Fibroblast of the aortic adventitia (primary cell): ENCODE measurements around the gene SRD5A3. TPM values are rescaled to one million over a fixed set of nuclear protein-coding genes. Genes with fewer than 3 reads are reported as not detected.
"Not testable (repeated sequence)": the region's sequence is repeated elsewhere in the genome, so short reads cannot be mapped to it uniquely, and the experiment has no call there.

Experiments
- DNase-seq: peaks from one replicate; pipeline ENCODE4 v3.0.0-alpha.2; 2010; ENCODE audit warnings: low read depth
- H3K4me3 ChIP-seq: 2 replicates; pipeline ENCODE4 v1.5.1; 2011; ENCODE audit warnings: low read depth, mild to moderate bottlenecking, control low read depth, low read length, moderate library complexity
- CTCF ChIP-seq: IDR thresholded peaks from 2 replicates; pipeline ENCODE4 v1.5.1; 2011; ENCODE audit warnings: mild to moderate bottlenecking, low read length, control low read depth, inconsistent platforms; ENCODE audit not compliant: insufficient read depth
- total RNA-seq: library from RNA; depleted of rRNA; stranded (reverse); fragments of >200 nt; gene quantifications from 2 replicates; pipeline ENCODE4 v1.2.3, GENCODE V29; 2012; ENCODE audit warnings: low replicate concordance

Gene SRD5A3
- total RNA-seq, 1 donor: 22.2 TPM

- no peak overlapping the region for H3K4me3 ChIP-seq
- TF ChIP-seq CTCF: no peak
- DNase-seq: no peak
Observed at GRCh38 chr4:55343887-55344286, 2.2 kb upstream of the SRD5A3 start.

DNA sequence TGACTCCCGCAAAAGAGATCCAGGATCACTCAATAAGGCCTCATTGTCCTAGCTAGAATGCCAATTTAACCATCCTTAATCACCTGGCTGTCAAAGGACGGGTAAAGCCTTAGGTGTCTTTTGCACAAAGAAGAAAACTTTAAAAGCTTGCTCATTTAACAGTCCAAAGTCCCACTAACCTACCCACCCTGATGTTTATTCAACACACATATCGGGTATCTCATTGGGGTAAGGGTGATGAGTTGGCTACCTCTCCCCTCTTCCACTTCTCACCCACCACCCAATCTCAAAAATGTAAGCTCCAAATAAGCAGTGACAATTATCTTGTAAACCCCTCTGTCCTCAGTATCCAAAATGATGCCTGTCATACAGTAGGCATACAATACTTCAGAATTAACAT lies 988 bp upstream of the SRD5A3 start:
- no peak for DNase-seq
- TF ChIP-seq CTCF: no peak

DNA sequence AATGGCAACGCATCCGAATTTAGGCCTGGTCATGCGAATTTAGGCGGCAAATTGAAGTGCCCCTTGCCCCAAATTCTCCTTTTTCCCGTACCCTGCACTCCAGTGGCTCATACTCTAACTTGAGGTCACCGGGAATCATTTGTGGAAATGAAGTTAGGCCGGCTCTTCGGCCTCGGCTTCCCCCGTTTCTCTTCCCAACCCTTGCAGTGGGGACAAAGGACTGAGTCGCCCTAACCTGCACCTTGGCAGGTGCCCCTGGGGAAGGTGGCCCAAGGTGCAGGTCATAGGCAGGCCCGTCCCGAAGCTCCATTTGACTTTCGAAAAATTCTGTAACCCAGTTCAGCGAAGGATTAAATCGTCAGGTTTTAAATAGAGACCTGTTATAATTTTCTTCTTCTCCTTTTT lies 811 bp downstream of the SRD5A3 start:
- peak overlapping the region; percentile 78 for H3K4me3 ChIP-seq
- TF ChIP-seq CTCF: no peak
- DNase-seq: no peak

More for the DNA sequence above, 988 bp upstream of the SRD5A3 start:
- no peak overlapping the region for H3K4me3 ChIP-seq

GRCh38 chr4:55347610-55348228 lies 1.7 kb downstream of the SRD5A3 start:
- peak; percentile 21 for TF ChIP-seq CTCF
- H3K4me3 ChIP-seq: no peak overlapping the region
- no peak for DNase-seq

DNA sequence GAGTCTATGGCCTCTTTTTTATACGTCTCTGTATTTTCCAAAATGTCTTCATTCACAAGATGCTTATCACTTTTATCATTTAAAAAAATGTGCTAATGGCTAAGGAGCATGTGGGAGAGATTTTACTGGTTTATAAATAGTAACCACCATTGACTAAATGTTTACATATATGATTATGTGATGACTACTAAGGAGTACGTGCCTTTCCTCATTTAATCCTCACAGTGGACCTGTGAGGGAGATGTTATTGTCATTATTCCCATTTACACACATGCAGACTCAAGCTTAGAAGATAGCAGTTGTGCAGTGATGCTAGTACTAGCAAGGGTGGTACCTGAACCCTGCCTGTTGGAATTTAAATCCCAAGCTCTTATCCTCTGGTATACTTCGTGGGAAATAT lies 2.4 kb downstream of the SRD5A3 start:
- DNase-seq: peak; percentile 21
- H3K4me3 ChIP-seq: no peak overlapping the region
- TF ChIP-seq CTCF: no peak

DNA sequence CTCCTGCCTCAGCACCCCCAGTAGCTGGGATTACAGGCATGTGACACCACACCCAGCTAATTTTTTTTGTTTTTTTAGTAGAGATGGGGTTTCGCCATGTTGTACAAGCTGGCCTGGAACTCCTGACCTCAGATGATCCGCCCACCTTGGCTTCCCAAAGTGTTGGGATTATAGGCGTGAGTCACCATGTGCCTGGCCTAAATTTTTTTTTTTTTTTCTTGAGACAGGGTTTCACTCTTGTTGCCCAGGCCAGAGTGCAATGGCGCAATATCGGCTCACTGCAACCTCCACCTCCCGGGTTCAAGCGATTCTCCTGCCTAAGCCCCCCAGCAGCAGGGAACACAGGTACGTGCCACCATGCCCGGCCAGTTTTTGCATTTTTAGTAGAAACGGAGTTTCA lies 4.8 kb downstream of the SRD5A3 start:
- peak; percentile 31 for DNase-seq
- not testable (repeated sequence) for H3K4me3 ChIP-seq

DNA sequence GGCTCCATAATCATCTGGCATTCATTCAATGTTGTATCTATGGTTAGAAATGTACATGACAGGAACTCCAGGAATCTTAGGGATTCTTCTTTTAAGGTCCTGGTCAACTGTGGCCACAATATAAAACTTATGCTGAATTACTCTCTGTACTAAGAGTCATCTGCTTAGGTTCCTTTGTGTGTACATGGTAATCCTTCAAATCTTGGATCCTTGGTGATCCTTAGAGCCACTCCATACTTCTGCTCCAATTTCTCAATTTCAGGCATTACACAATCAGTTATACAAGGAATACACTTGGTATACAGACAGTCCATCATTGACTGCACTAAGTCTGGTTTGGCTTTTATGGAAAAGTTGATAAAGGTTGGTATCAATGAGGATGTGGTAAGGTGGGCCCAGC lies 5.8 kb downstream of the SRD5A3 start:
- DNase-seq: no peak
- H3K4me3 ChIP-seq: no peak overlapping the region
- no peak for TF ChIP-seq CTCF
